ENCODE data around the gene TENT4B. TPM values are rescaled to one million over a fixed set of nuclear protein-coding genes. Genes with fewer than 3 reads are reported as not detected.
A peak's percentile ranks its signal among the peaks of the same experiment; 100 is the strongest.

Gene TENT4B
- total RNA-seq, 1 donor from 2014 or later, result 38.1 TPM

DNA sequence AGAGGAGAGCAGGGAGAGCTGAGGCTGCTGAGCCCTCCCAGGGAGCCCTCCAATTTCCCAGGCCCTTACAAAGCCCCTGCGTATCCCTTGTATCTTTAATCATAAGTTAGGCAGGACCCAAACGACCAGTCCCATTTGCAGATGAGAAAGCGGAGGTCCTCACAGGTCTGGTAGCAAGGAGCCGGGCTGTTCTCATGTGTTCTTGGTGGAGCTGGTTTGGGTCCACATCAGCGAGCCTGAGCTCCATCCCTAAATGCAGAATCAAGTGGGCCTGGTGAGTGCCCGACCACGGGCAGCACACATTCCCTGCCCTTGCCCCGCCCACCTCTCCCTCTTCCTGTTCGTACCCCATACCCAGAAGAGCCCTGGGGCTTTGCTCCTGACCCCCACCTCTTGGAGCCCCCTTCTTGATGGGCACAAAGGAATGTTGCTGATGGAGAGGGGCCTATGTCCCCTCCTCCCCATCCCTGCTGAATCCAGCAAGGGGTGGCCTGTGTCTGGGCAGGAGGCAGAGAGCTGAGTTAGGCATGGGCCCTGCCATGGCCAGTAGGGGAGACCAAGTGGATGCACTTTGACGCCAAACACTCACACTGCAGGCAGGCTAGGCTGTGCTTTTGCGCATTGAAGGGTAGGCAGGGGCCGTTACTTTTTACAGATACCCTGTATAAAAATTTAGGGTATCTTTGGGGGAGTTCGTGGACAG, 95.0 kb downstream of the TENT4B start:
- H3K36me3 ChIP-seq, result no peaks in the 10 kb centered on the region
- TF ChIP-seq, protein P1, sequence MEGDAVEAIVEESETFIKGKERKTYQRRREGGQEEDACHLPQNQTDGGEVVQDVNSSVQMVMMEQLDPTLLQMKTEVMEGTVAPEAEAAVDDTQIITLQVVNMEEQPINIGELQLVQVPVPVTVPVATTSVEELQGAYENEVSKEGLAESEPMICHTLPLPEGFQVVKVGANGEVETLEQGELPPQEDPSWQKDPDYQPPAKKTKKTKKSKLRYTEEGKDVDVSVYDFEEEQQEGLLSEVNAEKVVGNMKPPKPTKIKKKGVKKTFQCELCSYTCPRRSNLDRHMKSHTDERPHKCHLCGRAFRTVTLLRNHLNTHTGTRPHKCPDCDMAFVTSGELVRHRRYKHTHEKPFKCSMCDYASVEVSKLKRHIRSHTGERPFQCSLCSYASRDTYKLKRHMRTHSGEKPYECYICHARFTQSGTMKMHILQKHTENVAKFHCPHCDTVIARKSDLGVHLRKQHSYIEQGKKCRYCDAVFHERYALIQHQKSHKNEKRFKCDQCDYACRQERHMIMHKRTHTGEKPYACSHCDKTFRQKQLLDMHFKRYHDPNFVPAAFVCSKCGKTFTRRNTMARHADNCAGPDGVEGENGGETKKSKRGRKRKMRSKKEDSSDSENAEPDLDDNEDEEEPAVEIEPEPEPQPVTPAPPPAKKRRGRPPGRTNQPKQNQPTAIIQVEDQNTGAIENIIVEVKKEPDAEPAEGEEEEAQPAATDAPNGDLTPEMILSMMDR (IDR thresholded peaks at IDR 0.05), result no peak
- H3K4me3 ChIP-seq, result no peak overlapping the region
- no peak overlapping the region for H3K27ac ChIP-seq
- no peak for DNase-seq (ENCODE audit: low spot score in 2 of 2)
- intact Hi-C loops (cut with DNase I), result loop anchor here (2.0 to 5.0 kb wide), 2 partner anchors 17 to 119 kb away; partner anchors contain the start of gene BRD7
- H3K9me3 ChIP-seq, result no peaks in the 10 kb centered on the region
- H3K27me3 ChIP-seq, result no peaks in the 10 kb centered on the region
- peaks cover 10 to 23% of the 10 kb centered on the region in 2 donors for H3K4me1 ChIP-seq

- H3K9me3 ChIP-seq, result no peaks in the 10 kb centered on the region
- no peak overlapping the region for H3K4me3 ChIP-seq
- TF ChIP-seq, protein P1 (IDR thresholded peaks at IDR 0.05), result no peak
- intact Hi-C loops (cut with DNase I), result loop anchor here (5.0 kb wide), 1 partner anchor 118 kb away; the partner anchor contains the start of gene BRD7
- H3K4me1 ChIP-seq, result peaks cover 10 to 23% of the 10 kb centered on the region in 2 donors
- no peak overlapping the region for H3K27ac ChIP-seq
- no peaks in the 10 kb centered on the region for H3K36me3 ChIP-seq
- no peaks in the 10 kb centered on the region for H3K27me3 ChIP-seq
- DNase-seq (ENCODE audit: low spot score in 2 of 2), result no peak
Observed at GRCh38 chr16:50248845-50249244, 95.7 kb downstream of the TENT4B start.

- Histone ChIP-seq H3K9me3 (no peaks in the 10 kb centered on the region), H3K27ac (peak overlapping the region in 1 of 2 donors; percentile 11), H3K36me3 (no peaks in the 10 kb centered on the region), H3K4me3 (no peak overlapping the region), H3K27me3 (no peaks in the 10 kb centered on the region), H3K4me1 (peaks cover under 1 to 20% of the 10 kb centered on the region in 2 donors)
- no peak for DNase-seq (ENCODE audit: low spot score in 2 of 2)
- TF ChIP-seq, protein P1 (IDR thresholded peaks at IDR 0.05), result no peak
- intact Hi-C loops (cut with DNase I), result no loop called here
Observed at GRCh38 chr16:50251375-50252081, 98.4 kb downstream of the TENT4B start.

DNA sequence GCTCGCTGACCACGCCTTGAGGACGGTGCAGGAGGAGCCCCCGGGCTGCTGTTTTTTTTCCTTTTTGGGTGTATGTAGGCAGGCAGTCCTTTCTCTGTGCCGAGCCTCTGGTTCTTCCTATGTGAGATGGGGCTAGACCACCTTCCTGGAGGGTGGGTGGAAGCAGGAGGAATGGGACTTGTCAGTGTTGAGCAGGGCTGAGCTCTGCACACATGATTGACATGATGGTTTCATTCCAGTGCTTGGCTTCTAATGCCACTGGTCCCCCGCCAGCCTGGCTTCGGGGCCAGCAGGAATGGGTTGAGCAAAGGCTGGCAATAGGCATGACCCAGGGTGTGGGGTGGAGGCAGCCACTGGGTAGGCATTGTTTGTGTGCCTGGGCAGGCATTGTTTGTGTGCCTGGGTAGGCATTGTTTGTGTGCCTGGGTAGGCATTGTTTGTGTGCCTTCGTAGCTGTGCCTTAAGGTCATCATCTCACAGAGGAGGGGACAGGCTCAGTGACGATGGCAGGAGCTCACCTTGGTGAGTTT, 99.0 kb downstream of the TENT4B start:
- DNase-seq (ENCODE audit: low spot score in 2 of 2), result no peak
- peaks cover 0 to 16% of the 10 kb centered on the region in 2 donors for H3K4me1 ChIP-seq
- H3K27me3 ChIP-seq, result no peaks in the 10 kb centered on the region
- H3K4me3 ChIP-seq, result no peak overlapping the region
- no peaks in the 10 kb centered on the region for H3K36me3 ChIP-seq
- H3K9me3 ChIP-seq, result no peaks in the 10 kb centered on the region
- H3K27ac ChIP-seq, result no peak overlapping the region
- TF ChIP-seq, protein P1 (IDR thresholded peaks at IDR 0.05), result no peak
- intact Hi-C loops (cut with DNase I), result no loop called here

DNA sequence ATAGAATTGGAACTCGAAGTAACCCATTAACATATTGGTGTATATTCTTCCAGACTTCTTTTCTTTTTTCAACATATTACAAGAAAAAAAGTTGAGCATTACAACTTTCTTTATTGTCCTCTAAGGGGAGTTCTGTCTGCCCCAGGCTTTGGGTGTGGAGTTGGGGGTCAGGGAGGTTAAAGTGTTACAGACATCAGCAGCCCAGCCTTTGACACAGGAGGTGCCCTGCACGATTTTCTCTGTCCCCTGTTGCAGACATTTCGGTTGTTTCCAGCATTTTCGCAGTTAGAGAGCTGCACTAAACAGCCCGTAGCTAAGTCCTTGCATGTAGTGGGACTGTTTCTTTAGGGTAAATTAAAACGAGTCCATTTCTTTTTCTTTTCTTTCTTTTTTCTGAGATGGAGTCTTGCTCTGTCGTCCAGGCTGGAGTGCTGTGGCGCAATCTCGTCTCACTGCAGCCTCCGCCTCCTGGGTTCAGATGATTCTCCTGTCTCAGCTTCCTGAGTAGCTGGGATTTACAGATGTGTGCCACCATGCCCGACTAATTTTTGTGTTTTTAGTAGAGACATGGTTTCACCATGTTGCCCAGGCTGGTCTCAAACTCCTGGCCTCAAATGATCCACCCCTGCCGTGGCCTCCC, 99.9 kb downstream of the TENT4B start:
- intact Hi-C loops (cut with DNase I), result no loop called here
- H3K4me1 ChIP-seq, result peaks cover 0 to 16% of the 10 kb centered on the region in 2 donors
- no peaks in the 10 kb centered on the region for H3K27me3 ChIP-seq
- no peaks in the 10 kb centered on the region for H3K36me3 ChIP-seq
- DNase-seq (ENCODE audit: low spot score in 2 of 2), result no peak
- H3K27ac ChIP-seq, result no peak overlapping the region
- no peaks in the 10 kb centered on the region for H3K9me3 ChIP-seq
- TF ChIP-seq, protein P1 (IDR thresholded peaks at IDR 0.05), result no peak
- H3K4me3 ChIP-seq, result no peak overlapping the region
